WTC11 (cell line): ENCODE measurements around the gene MAP6D1. TPM values are rescaled to one million over a fixed set of nuclear protein-coding genes. Genes with fewer than 3 reads are reported as not detected.

ENCODE experiments used
- AFF4 ChIP-seq: sonication (generic); formaldehyde crosslinking; IDR thresholded peaks from 2 replicates; pipeline ENCODE4 v1.8.1; 2023; ENCODE audit warnings: mild to moderate bottlenecking, missing genetic modification reagents, borderline replicate concordance
- ARID4B ChIP-seq: sonication (generic); formaldehyde crosslinking; IDR thresholded peaks from 2 replicates; pipeline ENCODE4 v1.8.0; 2023; ENCODE audit warnings: missing genetic modification reagents, mild to moderate bottlenecking, borderline replicate concordance
- CDX4 ChIP-seq: fragments of 250-450 bp; sonication (Bioruptor Pico); IDR thresholded peaks from 2 replicates; pipeline ENCODE4 v1.9.0; 2021; ENCODE audit warnings: moderate library complexity, mild to moderate bottlenecking, inconsistent platforms, borderline replicate concordance
- CTCF ChIP-seq: fragments of 200-600 bp; IDR thresholded peaks from 2 replicates; pipeline ENCODE4 v1.8.0; 2022; ENCODE audit warnings: antibody characterized with exemption
- FOXJ3 ChIP-seq: sonication (generic); formaldehyde crosslinking; IDR thresholded peaks from 2 replicates; pipeline ENCODE4 v1.9.0; 2021; ENCODE audit warnings: missing genetic modification reagents, mild to moderate bottlenecking, borderline replicate concordance
- FOXP1 ChIP-seq: sonication (generic); formaldehyde crosslinking; IDR thresholded peaks from 2 replicates; pipeline ENCODE4 v1.8.0; 2022; ENCODE audit warnings: missing genetic modification reagents, mild to moderate bottlenecking, moderate library complexity, borderline replicate concordance
- FOXP4 ChIP-seq: sonication (generic); formaldehyde crosslinking; IDR thresholded peaks from 2 replicates; pipeline ENCODE4 v1.8.0; 2022; ENCODE audit warnings: mild to moderate bottlenecking, missing genetic modification reagents
- GRHL2 ChIP-seq: fragments of 250-450 bp; sonication (Bioruptor Pico); IDR thresholded peaks from 2 replicates; pipeline ENCODE4 v1.8.0; 2022; ENCODE audit warnings: mild to moderate bottlenecking, moderate library complexity; ENCODE audit not compliant: insufficient replicate concordance, severe bottlenecking
- GTF2I ChIP-seq: fragments of 250-450 bp; sonication (Bioruptor Pico); conservative IDR thresholded peaks from 2 replicates; pipeline ENCODE4 v1.4.0; 2021; ENCODE audit warnings: mild to moderate bottlenecking
- HMGXB4 ChIP-seq: sonication (generic); formaldehyde crosslinking; IDR thresholded peaks from 2 replicates; pipeline ENCODE4 v1.8.1; 2023; ENCODE audit warnings: mild to moderate bottlenecking, moderate library complexity, missing genetic modification reagents
- MYBL2 ChIP-seq: sonication (generic); formaldehyde crosslinking; IDR thresholded peaks from 2 replicates; pipeline ENCODE4 v1.8.1; 2023; ENCODE audit warnings: mild to moderate bottlenecking, moderate library complexity, missing genetic modification reagents
- NFE2L1 ChIP-seq: sonication (generic); formaldehyde crosslinking; IDR thresholded peaks from 2 replicates; pipeline ENCODE4 v1.8.1; 2023; ENCODE audit warnings: missing genetic modification reagents
- SMAD3 ChIP-seq: sonication (generic); formaldehyde crosslinking; IDR thresholded peaks from 2 replicates; pipeline ENCODE4 v1.8.0; 2022; ENCODE audit warnings: missing genetic modification reagents, mild to moderate bottlenecking, borderline replicate concordance
- total RNA-seq: library from RNA; stranded (reverse); gene quantifications from 3 replicates; pipeline ENCODE4 v1.2.3, GENCODE V29; 2021
- TF ChIP-seq, protein P1 (sequence below): sonication (generic); formaldehyde crosslinking; IDR thresholded peaks from 2 replicates; pipeline ENCODE4 v1.8.1; 2023; ENCODE audit warnings: mild to moderate bottlenecking, missing genetic modification reagents, moderate library complexity
- TF ChIP-seq, protein P2 (sequence below): sonication (generic); formaldehyde crosslinking; IDR thresholded peaks from 2 replicates; pipeline ENCODE4 v1.8.1; 2022; ENCODE audit warnings: low read depth, mild to moderate bottlenecking, moderate library complexity, missing genetic modification reagents, borderline replicate concordance
- TF ChIP-seq, protein P3 (sequence below): fragments of 250-450 bp; sonication (Bioruptor Pico); IDR thresholded peaks from 2 replicates; pipeline ENCODE4 v2.1.2; 2022; ENCODE audit warnings: mild to moderate bottlenecking, moderate library complexity
- TF ChIP-seq, protein P4 (sequence below): sonication (generic); formaldehyde crosslinking; IDR thresholded peaks from 2 replicates; pipeline ENCODE4 v1.8.0; 2022; ENCODE audit warnings: mild to moderate bottlenecking, missing genetic modification reagents

MAP6D1 gene
- total RNA-seq, 1 experiment from 2014 or later = 6.3 TPM

DNA sequence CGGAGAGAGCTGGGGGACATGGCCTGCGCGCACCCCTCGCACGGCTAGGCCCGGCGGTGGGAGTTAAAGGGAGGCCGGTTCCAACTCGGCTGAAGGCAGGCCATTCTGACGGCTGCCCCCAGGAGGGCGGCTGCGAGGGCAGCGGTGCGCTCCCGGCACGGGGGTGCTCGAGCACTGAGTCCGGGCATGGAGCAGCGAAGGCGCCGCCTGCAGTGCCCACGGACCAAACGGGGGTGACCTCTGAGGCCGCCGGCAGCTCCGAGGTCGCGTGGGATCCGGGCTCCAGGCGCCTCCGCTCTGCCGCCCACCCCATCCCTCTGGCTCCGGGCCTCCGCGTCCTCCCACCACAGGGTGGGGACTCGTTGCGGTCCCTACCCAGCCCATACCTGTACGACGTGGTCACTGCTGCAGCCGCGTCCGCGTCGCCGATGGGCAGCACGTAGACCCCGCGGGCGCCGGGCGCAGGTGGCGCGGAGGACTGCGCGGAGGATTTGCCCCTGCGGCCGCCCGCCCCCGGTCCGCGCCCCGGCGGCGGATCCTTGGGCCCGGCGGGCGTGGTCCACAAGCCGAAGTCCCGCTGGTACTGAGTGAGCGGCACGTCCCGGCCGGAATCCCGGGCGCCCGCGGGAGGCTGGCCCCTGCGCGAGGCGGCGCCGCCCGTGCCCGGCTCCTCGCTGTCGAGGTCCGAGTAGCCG lies 469 bp downstream of the MAP6D1 start (continued):
- no peak for TF ChIP-seq ARID4B
- TF ChIP-seq GTF2I (CRISPR knock-in tag) = no peak
- TF ChIP-seq GRHL2 (CRISPR knock-in tag) = no peak
- TF ChIP-seq SMAD3 = 0 out of 2 replicates have a peak, but pooled peaks have one; percentile 33
- no peak for TF ChIP-seq CTCF
- no peak for TF ChIP-seq AFF4
- no peak for TF ChIP-seq FOXJ3 (CRISPR knock-in tag)
- 0 out of 2 replicates have a peak, but pooled peaks have one; percentile 24 for TF ChIP-seq FOXP4 (CRISPR knock-in tag)
- peak; percentile 79 for TF ChIP-seq HMGXB4
- no peak for TF ChIP-seq MYBL2
- peak; percentile 13; the same call in 1 of the 2 replicates for TF ChIP-seq FOXP1
- no peak for TF ChIP-seq CDX4 (CRISPR knock-in tag)
- TF ChIP-seq NFE2L1 (CRISPR knock-in tag) = no peak
- TF ChIP-seq, protein P1, sequence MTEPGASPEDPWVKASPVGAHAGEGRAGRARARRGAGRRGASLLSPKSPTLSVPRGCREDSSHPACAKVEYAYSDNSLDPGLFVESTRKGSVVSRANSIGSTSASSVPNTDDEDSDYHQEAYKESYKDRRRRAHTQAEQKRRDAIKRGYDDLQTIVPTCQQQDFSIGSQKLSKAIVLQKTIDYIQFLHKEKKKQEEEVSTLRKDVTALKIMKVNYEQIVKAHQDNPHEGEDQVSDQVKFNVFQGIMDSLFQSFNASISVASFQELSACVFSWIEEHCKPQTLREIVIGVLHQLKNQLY (CRISPR knock-in tag) = no peak
- TF ChIP-seq, protein P2, sequence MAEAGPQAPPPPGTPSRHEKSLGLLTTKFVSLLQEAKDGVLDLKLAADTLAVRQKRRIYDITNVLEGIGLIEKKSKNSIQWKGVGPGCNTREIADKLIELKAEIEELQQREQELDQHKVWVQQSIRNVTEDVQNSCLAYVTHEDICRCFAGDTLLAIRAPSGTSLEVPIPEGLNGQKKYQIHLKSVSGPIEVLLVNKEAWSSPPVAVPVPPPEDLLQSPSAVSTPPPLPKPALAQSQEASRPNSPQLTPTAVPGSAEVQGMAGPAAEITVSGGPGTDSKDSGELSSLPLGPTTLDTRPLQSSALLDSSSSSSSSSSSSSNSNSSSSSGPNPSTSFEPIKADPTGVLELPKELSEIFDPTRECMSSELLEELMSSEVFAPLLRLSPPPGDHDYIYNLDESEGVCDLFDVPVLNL = no peak; the same call in 1 of the 2 replicates
- TF ChIP-seq, protein P3, sequence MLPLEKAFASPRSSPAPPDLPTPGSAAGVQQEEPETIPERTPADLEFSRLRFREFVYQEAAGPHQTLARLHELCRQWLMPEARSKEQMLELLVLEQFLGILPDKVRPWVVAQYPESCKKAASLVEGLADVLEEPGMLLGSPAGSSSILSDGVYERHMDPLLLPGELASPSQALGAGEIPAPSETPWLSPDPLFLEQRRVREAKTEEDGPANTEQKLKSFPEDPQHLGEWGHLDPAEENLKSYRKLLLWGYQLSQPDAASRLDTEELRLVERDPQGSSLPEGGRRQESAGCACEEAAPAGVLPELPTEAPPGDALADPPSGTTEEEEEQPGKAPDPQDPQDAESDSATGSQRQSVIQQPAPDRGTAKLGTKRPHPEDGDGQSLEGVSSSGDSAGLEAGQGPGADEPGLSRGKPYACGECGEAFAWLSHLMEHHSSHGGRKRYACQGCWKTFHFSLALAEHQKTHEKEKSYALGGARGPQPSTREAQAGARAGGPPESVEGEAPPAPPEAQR (CRISPR knock-in tag) = no peak
- TF ChIP-seq, protein P4, sequence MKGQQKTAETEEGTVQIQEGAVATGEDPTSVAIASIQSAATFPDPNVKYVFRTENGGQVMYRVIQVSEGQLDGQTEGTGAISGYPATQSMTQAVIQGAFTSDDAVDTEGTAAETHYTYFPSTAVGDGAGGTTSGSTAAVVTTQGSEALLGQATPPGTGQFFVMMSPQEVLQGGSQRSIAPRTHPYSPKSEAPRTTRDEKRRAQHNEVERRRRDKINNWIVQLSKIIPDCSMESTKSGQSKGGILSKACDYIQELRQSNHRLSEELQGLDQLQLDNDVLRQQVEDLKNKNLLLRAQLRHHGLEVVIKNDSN (CRISPR knock-in tag) = no peak
